ENCODE results near the gene EFNA1.
A peak's percentile ranks its signal among the peaks of the same experiment; 100 is the strongest.

EFNA1 gene

GRCh38 chr1:155094622-155094948, 33.1 kb upstream of the EFNA1 start:
- ChIA-PET POLR2A (interaction anchor here (0.6 to 1.9 kb wide), 2 partner anchors 42 to 73 kb away, joined by 3 to 7 read pairs; no protein-coding TSS in a partner anchor), CTCF (interaction anchor here (1.0 to 13.8 kb wide), 4 partner anchors 26 to 75 kb away, joined by 5 to 439 read pairs (median 5); partner anchors contain the start of genes KRTCAP2, SLC50A1 and TRIM46)
- H3K9me3 ChIP-seq (ENCODE audit: control insufficient read depth, insufficient read depth, low read depth, low read length): no peaks in the 10 kb centered on the region
- H3K36me3 ChIP-seq (ENCODE audit: control insufficient read depth in 2 of 2, insufficient read depth in 1 of 2, low read length in 2 of 2): no peaks in the 10 kb centered on the region
- TF ChIP-seq, protein P1, sequence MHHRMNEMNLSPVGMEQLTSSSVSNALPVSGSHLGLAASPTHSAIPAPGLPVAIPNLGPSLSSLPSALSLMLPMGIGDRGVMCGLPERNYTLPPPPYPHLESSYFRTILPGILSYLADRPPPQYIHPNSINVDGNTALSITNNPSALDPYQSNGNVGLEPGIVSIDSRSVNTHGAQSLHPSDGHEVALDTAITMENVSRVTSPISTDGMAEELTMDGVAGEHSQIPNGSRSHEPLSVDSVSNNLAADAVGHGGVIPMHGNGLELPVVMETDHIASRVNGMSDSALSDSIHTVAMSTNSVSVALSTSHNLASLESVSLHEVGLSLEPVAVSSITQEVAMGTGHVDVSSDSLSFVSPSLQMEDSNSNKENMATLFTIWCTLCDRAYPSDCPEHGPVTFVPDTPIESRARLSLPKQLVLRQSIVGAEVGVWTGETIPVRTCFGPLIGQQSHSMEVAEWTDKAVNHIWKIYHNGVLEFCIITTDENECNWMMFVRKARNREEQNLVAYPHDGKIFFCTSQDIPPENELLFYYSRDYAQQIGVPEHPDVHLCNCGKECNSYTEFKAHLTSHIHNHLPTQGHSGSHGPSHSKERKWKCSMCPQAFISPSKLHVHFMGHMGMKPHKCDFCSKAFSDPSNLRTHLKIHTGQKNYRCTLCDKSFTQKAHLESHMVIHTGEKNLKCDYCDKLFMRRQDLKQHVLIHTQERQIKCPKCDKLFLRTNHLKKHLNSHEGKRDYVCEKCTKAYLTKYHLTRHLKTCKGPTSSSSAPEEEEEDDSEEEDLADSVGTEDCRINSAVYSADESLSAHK (tag by site-specific recombination; IDR thresholded peaks at IDR 0.05): 0 out of 2 replicates have a peak, but pooled peaks have one; percentile 21
- no peak for TF ChIP-seq SP3 (tag by site-specific recombination; IDR thresholded peaks at IDR 0.05)
- TF ChIP-seq ZNF302 (tag by site-specific recombination; IDR thresholded peaks at IDR 0.05; ENCODE audit: low read depth): no peak
- no peak for TF ChIP-seq KLF10 (tag by site-specific recombination; IDR thresholded peaks at IDR 0.05)
- TF ChIP-seq GLI2 (tag by site-specific recombination; IDR thresholded peaks at IDR 0.05; ENCODE audit: borderline replicate concordance, low read depth): no peak
- TF ChIP-seq WT1 (tag by site-specific recombination; IDR thresholded peaks at IDR 0.05): no peak
- TF ChIP-seq ZNF514 (tag by site-specific recombination; IDR thresholded peaks at IDR 0.05): no peak
- TF ChIP-seq PRDM10 (tag by site-specific recombination; IDR thresholded peaks at IDR 0.05): 0 out of 2 replicates have a peak, but pooled peaks have one; percentile 19
- no peak for TF ChIP-seq ZNF707 (tag by site-specific recombination; IDR thresholded peaks at IDR 0.05)
- TF ChIP-seq KLF1 (tag by site-specific recombination; IDR thresholded peaks at IDR 0.05): peak; percentile 56
- no peak for TF ChIP-seq TCF7L2 (IDR thresholded peaks at IDR 0.05; ENCODE audit: borderline replicate concordance, low read depth, low read length)
- TF ChIP-seq ZNF335 (tag by site-specific recombination; conservative IDR thresholded peaks at IDR 0.05): 0 out of 2 replicates have a peak, but pooled peaks have one; percentile 9
- TF ChIP-seq ZEB2 (tag by site-specific recombination; IDR thresholded peaks at IDR 0.05): no peak
- no peak for TF ChIP-seq OSR2 (tag by site-specific recombination; IDR thresholded peaks at IDR 0.05)
- peaks cover 4% of the 10 kb centered on the region; the same call in 1 of the 2 replicates for H3K4me1 ChIP-seq (ENCODE audit: control insufficient read depth, insufficient read depth, low read length)
- H3K27ac ChIP-seq (ENCODE audit: extremely low read depth, low read depth, low read length): no peak overlapping the region
- no peak overlapping the region for H3K4me3 ChIP-seq (ENCODE audit: low read depth, low read length)

GRCh38 chr1:155099331-155099730, 28.3 kb upstream of the EFNA1 start:
- Histone ChIP-seq H3K4me1 (ENCODE audit: control insufficient read depth, insufficient read depth, low read length) (0 out of 2 replicates have a peak, but pooled peaks cover 3% of the 10 kb centered on the region), H3K9me3 (ENCODE audit: control insufficient read depth, insufficient read depth, low read depth, low read length) (no peaks in the 10 kb centered on the region), H3K4me3 (ENCODE audit: low read depth, low read length) (no peak overlapping the region), H3K36me3 (ENCODE audit: control insufficient read depth in 2 of 2, insufficient read depth in 1 of 2, low read length in 2 of 2) (no peaks in the 10 kb centered on the region), H3K27ac (ENCODE audit: extremely low read depth, low read depth, low read length) (no peak overlapping the region)
- POLR2A ChIA-PET: no interaction called here
- CTCF ChIA-PET: interaction anchor here (0.9 to 13.8 kb wide), 4 partner anchors 9 to 82 kb away, joined by 3 to 439 read pairs (median 4); partner anchors contain the start of genes KRTCAP2 and TRIM46
- TF ChIP-seq EGR2 (tag by site-specific recombination; IDR thresholded peaks at IDR 0.05; ENCODE audit: low read depth) (peak; percentile 71), ELK4 (IDR thresholded peaks at IDR 0.05; ENCODE audit: borderline replicate concordance, low read depth, low read length) (no peak), ZNF280D (tag by site-specific recombination; IDR thresholded peaks at IDR 0.05) (no peak), ZNF610 (tag by site-specific recombination; IDR thresholded peaks at IDR 0.05; ENCODE audit: borderline replicate concordance) (no peak), TCF7L2 (IDR thresholded peaks at IDR 0.05; ENCODE audit: borderline replicate concordance, low read depth, low read length) (no peak), ZNF398 (tag by site-specific recombination; IDR thresholded peaks at IDR 0.05) (no peak), AEBP2 (tag by site-specific recombination; IDR thresholded peaks at IDR 0.05; ENCODE audit: borderline replicate concordance) (no peak)

Data from HEK293 (cell line).